Subcutaneous abdominal adipose tissue (tissue), 5 donors: ENCODE results near the gene DLG1.

Experiments
- H3K27ac ChIP-seq: one replicate; pipeline ENCODE4 v1.7.0; 2013; ENCODE audit warnings: low read depth, mild to moderate bottlenecking, inconsistent platforms, low read length, moderate library complexity
- H3K27me3 ChIP-seq, 5 donors: one replicate each; pipeline ENCODE4 v1.7.0; 2013; ENCODE audit warnings: low read length in 5 of 5, inconsistent platforms in 1 of 5; ENCODE audit not compliant: control insufficient read depth in 5 of 5, insufficient read depth in 4 of 5
- H3K36me3 ChIP-seq, 5 donors: one replicate each; pipeline ENCODE4 v1.7.0; 2013; ENCODE audit warnings: low read length in 5 of 5; ENCODE audit not compliant: control insufficient read depth in 5 of 5, insufficient read depth in 5 of 5
- H3K4me1 ChIP-seq, 5 donors: one replicate each; pipeline ENCODE4 v1.7.0; 2013; ENCODE audit warnings: low read length in 5 of 5, mild to moderate bottlenecking in 3 of 5, moderate library complexity in 1 of 5; ENCODE audit not compliant: control insufficient read depth in 5 of 5, insufficient read depth in 5 of 5
- H3K4me3 ChIP-seq, 5 donors: one replicate each; pipeline ENCODE4 v1.7.0; 2013; ENCODE audit warnings: low read length in 5 of 5, low read depth in 1 of 5
- H3K9ac ChIP-seq, 5 donors: one replicate each; pipeline ENCODE4 v1.7.0; 2013; ENCODE audit warnings: low read length in 5 of 5, mild to moderate bottlenecking in 4 of 5, moderate library complexity in 3 of 5
- H3K9me3 ChIP-seq, 5 donors: one replicate each; pipeline ENCODE4 v1.7.0; 2013; ENCODE audit warnings: low read length in 5 of 5; ENCODE audit not compliant: control insufficient read depth in 5 of 5
- donor health status: healthy.
- donor health status: healthy.
- donor health status: healthy.
- donor health status: healthy.
- donor health status: healthy.

DLG1 gene

DNA sequence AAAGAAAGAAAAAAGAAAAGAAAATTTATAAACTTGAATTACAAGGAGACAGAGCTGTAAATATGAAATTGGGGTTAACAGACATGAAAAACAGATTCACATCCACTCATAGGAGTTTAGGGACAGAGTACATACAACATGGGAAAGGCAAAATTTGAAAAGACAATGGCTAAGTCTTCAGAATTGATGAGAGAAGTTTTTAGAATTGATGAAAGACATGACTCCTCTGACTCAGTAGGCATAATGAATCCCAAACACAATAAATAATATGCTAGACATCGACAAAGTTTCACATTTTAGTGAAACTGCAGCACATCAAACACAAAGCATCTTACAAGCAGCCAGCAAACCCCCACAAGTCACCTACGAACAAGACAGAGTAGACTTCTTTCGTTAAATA lies 184.4 kb downstream of the DLG1 start:
- Histone ChIP-seq H3K4me3 (no peak overlapping the region), H3K36me3 (peaks cover 6 to 39% (median 17%) of the 10 kb centered on the region in 5 donors), H3K27me3 (no peaks in the 10 kb centered on the region), H3K9ac (no peak overlapping the region), H3K27ac (no peak overlapping the region), H3K4me1 (no peaks in the 10 kb centered on the region), H3K9me3 (no peaks in the 10 kb centered on the region)

DNA sequence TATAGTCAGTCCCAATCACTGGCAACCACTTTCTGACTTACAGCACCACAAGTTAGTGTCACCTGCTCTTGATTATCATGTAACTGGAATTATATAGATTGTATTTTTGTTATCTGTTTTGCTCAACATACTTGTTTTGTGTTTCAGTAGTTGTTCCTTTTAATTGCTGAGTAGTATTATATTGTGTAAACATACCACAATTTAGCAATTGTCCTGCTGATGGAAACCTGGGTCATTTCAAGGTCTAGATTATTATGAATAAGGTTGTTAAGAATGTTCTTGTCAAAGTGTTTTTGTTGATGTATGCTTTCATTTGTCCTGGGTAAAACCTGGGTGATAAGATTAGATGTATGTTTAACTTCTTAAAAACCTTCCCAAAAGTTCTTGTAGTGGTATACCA lies 186.7 kb downstream of the DLG1 start:
- H3K36me3 ChIP-seq = peaks cover 6 to 41% (median 20%) of the 10 kb centered on the region in 5 donors

DNA sequence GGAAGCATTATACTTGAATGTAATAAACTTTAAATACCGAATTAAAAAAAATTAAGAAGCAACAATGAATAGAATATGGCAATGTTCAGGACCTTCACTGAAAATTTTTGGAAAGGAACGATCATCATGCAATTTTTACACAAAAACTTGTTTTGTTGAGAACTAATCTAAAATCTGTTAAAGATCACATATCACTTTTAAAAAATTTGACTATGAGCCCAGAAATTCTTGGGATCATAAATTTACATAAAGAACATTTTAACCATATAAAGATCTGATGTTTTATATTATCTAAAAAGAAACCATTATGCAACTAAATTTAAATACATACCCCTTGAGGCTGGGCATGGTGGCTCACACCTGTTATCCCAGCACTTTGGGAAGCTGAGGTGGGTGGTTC lies 192.6 kb downstream of the DLG1 start:
- Histone ChIP-seq H3K27ac (no peak overlapping the region), H3K27me3 (no peaks in the 10 kb centered on the region), H3K9ac (no peak overlapping the region), H3K9me3 (no peaks in the 10 kb centered on the region), H3K4me3 (no peak overlapping the region), H3K36me3 (peaks cover 3 to 32% (median 13%) of the 10 kb centered on the region in 5 donors), H3K4me1 (peaks cover 0 to 6% (median 0%) of the 10 kb centered on the region in 5 donors)

More for the DNA sequence above, 186.7 kb downstream of the DLG1 start:
- Histone ChIP-seq H3K4me3 (no peak overlapping the region), H3K9ac (no peak overlapping the region), H3K4me1 (no peaks in the 10 kb centered on the region), H3K9me3 (no peaks in the 10 kb centered on the region), H3K27me3 (no peaks in the 10 kb centered on the region), H3K27ac (no peak overlapping the region)

DNA sequence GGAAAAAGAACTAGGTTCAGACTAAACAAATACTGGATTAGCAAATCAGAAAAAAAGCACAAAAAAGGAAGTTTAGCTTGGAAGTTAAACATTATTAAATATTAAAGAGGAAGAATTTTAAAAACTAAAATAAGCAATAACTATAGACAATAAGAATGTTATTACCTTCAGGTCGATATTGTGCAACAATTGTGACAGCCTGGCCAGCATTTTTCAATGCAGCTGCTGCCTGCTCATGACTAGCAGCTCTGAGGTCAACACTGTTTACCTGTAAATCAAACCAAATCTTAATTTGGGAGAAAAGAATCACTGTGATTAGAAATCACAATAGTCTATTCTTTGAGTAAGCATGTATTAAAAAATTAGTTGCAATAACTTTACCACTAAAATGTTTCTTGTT lies 193.7 kb downstream of the DLG1 start:
- H3K9me3 ChIP-seq = no peaks in the 10 kb centered on the region
- H3K4me1 ChIP-seq = peaks cover 0 to 6% (median 0%) of the 10 kb centered on the region in 5 donors
- no peaks in the 10 kb centered on the region for H3K27me3 ChIP-seq
- H3K36me3 ChIP-seq = peaks cover 3 to 32% (median 13%) of the 10 kb centered on the region in 5 donors
- H3K27ac ChIP-seq = no peak overlapping the region
- H3K9ac ChIP-seq = no peak overlapping the region
- no peak overlapping the region for H3K4me3 ChIP-seq

DNA sequence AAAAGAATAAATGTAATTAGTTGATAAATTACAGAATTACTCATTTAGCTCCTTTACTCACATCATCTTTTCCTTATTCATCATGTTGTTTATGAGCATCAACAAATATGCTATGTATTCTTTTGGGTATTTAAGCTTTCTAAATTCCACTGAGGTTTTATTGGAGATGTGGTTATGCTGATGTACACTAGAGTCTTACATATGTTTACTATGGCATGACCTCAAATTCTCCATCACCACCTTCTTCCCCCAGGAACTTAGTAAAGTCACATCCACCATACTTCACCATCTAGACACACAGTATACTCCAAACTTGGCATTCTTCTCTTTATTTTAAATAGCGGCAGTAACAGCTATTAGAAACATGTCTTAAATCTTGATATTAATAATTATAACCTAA lies 194.6 kb downstream of the DLG1 start:
- Histone ChIP-seq H3K4me3 (no peak overlapping the region), H3K4me1 (peaks cover 0 to 6% (median 0%) of the 10 kb centered on the region in 5 donors), H3K36me3 (peaks cover 3 to 31% (median 10%) of the 10 kb centered on the region in 5 donors), H3K27ac (no peak overlapping the region), H3K27me3 (no peaks in the 10 kb centered on the region), H3K9ac (no peak overlapping the region), H3K9me3 (no peaks in the 10 kb centered on the region)

DNA sequence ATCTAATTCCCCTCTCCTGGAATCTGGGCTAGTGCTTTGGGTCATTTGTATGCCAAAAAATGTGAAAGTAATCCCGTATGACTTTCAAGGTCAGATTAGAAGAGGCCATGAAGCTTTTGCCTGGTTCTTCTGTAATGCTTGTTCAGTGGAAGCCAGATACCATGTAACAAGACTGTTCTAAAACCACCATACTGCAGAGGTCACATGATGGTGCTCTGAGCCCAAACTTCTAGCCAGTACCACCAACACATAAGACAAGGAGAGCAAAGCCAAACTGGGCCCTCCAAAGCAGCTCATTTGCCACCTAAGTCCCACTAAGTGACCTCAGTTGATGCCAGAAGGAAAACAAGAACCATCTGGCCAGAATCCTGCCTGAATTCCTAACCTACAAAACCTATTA lies 204.5 kb downstream of the DLG1 start:
- H3K4me3 ChIP-seq = no peak overlapping the region
- H3K9ac ChIP-seq = no peak overlapping the region
- H3K4me1 ChIP-seq = no peaks in the 10 kb centered on the region
- H3K27ac ChIP-seq = no peak overlapping the region
- peaks cover 0 to 7% (median 4%) of the 10 kb centered on the region in 5 donors for H3K36me3 ChIP-seq
- no peaks in the 10 kb centered on the region for H3K9me3 ChIP-seq
- no peaks in the 10 kb centered on the region for H3K27me3 ChIP-seq

DNA sequence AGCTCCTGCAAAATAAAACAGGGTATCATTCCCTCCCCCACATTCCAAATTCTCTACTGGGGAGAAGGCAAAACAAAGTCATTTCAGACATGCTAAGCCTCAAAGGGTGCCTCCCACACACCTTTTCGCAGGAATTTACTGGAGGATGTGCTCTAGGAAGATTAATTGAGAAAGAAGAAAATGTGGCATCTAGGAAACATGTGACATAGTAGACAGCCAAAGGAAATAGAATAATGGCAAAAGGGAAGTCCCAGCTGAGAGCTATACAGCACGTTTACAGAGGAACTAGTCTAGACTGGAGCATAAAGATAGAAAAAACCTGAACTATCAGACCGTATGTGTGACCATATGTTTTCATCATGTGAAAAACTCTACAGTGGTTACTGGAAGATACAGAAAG lies 210.0 kb downstream of the DLG1 start:
- no peaks in the 10 kb centered on the region for H3K27me3 ChIP-seq
- H3K4me1 ChIP-seq = peaks cover 0 to 4% (median 0%) of the 10 kb centered on the region in 5 donors
- no peaks in the 10 kb centered on the region for H3K9me3 ChIP-seq
- no peak overlapping the region for H3K9ac ChIP-seq
- no peak overlapping the region for H3K4me3 ChIP-seq
- peaks cover 0 to 13% (median 8%) of the 10 kb centered on the region in 5 donors for H3K36me3 ChIP-seq
- no peak overlapping the region for H3K27ac ChIP-seq

DNA sequence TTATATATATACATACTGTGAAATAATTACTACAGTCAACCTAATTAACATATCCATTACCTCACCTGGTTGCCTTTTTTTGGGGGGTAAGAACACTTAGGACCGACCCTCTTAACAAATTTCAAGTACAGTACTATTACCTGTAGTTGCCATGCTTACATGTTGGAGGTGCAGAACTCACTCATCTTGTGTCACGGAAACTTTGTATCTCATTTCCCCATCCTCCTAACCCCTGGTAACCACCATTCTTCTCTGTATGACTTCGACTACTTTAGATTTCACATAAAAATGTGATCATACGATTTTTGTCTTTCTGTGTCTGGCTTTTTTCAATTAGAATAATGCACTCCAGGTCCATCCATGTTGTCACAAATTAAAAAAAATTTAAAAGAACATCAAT lies 213.3 kb downstream of the DLG1 start:
- H3K9ac ChIP-seq = no peak overlapping the region
- no peaks in the 10 kb centered on the region for H3K27me3 ChIP-seq

DNA sequence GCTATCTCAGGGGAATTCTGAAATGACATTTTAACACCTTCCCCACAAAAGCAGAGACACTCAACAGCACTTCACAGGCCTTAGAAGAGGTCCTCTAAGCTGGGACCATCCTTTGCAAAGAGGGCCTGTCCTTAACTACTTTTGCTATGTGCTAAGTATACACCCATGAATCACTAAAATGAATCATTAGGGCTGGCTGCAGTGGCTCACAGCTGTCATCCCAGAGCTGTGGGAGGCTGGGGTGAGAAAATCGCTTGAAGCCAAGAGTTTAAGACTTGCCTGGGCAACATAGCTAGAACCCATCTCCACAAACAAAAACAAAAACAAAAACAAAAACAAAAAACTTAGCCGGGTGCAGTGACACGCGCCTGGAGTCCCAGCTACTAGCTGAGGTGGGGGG lies 214.9 kb downstream of the DLG1 start:
- H3K4me3 ChIP-seq = no peak overlapping the region
- H3K9ac ChIP-seq = no peak overlapping the region
- H3K9me3 ChIP-seq = no peaks in the 10 kb centered on the region
- no peak overlapping the region for H3K27ac ChIP-seq
- peaks cover 0 to 8% (median 8%) of the 10 kb centered on the region in 5 donors for H3K36me3 ChIP-seq
- H3K27me3 ChIP-seq = no peaks in the 10 kb centered on the region
- peaks cover 0 to 6% (median 0%) of the 10 kb centered on the region in 5 donors for H3K4me1 ChIP-seq

More for the DNA sequence above, 213.3 kb downstream of the DLG1 start:
- Histone ChIP-seq H3K27ac (no peak overlapping the region), H3K4me1 (peaks cover 0 to 6% (median 0%) of the 10 kb centered on the region in 5 donors), H3K4me3 (no peak overlapping the region), H3K36me3 (peaks cover 0 to 13% (median 8%) of the 10 kb centered on the region in 5 donors), H3K9me3 (no peaks in the 10 kb centered on the region)

DNA sequence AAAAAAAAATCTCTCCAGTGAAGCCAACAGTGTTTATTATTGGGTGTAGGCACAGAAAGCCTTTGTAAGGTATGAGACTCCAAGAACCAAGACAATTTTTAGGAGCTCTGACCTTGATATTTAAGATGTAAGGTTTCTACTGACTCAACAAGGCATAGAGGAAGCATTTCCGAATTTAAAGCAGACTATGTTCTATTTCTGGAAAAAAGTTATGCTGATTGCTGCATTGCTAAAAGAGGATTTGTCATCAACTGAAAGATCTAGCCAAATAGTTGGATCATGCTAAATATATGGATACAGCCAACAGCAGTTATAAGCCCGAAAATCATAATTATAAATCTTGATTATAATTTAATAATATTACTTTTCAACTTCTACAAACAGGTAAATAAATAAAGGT lies 215.5 kb downstream of the DLG1 start:
- H3K9ac ChIP-seq = no peak overlapping the region
- H3K27me3 ChIP-seq = no peaks in the 10 kb centered on the region
- H3K4me3 ChIP-seq = no peak overlapping the region
- H3K9me3 ChIP-seq = no peaks in the 10 kb centered on the region
- H3K36me3 ChIP-seq = peaks cover 0 to 9% (median 5%) of the 10 kb centered on the region in 5 donors
- H3K4me1 ChIP-seq = peaks cover 0 to 6% (median 0%) of the 10 kb centered on the region in 5 donors
- H3K27ac ChIP-seq = no peak overlapping the region
